PC-3 (cell line): ENCODE results near the gene SOX21.

ENCODE experiments used
- EZH2phosphoT487 ChIP-seq: fragments of 300-600 bp; sonication (generic); IDR thresholded peaks from 2 replicates; pipeline ENCODE4 v1.6.1; 2018; ENCODE audit warnings: mild to moderate bottlenecking, antibody characterized with exemption, low read length, borderline replicate concordance
- TF ChIP-seq, protein P1 (sequence below): fragments of 300-600 bp; sonication (generic); conservative IDR thresholded peaks from 2 replicates; pipeline ENCODE4 v1.5.1; 2017; ENCODE audit warnings: antibody characterized with exemption, low read depth, mild to moderate bottlenecking, low read length

DNA sequence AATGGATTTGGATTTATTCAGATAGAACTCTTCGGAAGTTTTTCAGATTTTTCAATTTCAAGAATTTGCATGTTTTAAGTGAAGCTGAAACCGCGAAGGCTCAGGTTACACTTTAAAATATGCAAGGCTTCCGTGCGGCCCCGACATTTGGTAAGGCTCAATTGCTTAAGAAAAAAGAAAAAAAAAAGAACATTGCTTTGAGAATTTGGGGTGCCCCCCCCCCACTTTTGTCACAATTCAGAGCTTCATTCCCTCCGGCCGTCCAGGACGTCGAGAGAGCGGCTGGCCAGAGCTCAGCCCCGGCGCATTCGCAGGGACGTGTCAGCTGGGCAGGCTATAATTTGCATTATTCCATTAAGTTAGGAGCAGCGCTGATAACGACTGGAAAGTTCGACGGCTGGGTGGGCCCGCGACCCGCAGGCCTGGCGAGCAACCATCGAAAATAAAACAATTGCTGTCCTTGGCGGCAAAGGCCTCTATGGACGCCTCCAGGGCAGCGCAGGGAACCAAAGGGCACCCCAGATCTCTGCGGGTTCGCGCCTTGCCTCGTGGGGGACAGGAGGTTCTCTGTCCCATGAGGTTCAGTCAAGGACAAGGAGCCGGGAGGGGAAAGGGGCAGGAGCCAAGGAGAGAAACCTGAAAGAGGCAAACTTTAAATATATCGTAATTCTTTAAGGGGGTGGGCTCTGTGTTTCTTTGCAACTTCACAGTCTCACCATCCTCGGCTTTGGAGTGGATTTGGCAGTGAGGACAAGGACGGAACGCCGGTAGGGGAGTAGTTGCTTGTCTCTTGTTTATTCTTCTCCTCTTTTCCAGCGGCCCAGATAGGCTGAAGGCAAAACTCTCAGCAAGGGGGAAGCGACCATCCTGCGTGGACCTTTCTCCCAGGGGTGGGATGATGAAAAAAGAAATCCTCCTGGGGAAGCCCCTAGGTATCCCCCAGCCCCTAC, 7.0 kb downstream of the SOX21 start:
- TF ChIP-seq, protein P1, sequence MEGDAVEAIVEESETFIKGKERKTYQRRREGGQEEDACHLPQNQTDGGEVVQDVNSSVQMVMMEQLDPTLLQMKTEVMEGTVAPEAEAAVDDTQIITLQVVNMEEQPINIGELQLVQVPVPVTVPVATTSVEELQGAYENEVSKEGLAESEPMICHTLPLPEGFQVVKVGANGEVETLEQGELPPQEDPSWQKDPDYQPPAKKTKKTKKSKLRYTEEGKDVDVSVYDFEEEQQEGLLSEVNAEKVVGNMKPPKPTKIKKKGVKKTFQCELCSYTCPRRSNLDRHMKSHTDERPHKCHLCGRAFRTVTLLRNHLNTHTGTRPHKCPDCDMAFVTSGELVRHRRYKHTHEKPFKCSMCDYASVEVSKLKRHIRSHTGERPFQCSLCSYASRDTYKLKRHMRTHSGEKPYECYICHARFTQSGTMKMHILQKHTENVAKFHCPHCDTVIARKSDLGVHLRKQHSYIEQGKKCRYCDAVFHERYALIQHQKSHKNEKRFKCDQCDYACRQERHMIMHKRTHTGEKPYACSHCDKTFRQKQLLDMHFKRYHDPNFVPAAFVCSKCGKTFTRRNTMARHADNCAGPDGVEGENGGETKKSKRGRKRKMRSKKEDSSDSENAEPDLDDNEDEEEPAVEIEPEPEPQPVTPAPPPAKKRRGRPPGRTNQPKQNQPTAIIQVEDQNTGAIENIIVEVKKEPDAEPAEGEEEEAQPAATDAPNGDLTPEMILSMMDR: no peak
- no peak for TF ChIP-seq EZH2phosphoT487
